ENCODE measurements around the gene MYO5B. TPM values are rescaled to one million over a fixed set of nuclear protein-coding genes. Genes with fewer than 3 reads are reported as not detected.

The MYO5B gene
- total RNA-seq, 4 donors from 2014 or later = 58.2 to 102 (median 89.9) TPM

GRCh38 chr18:49876536-49876935 is 318.4 kb downstream of the MYO5B start:
- intact Hi-C loops (cut with DNase I) = no loop called here
- H3K27me3 ChIP-seq = no peaks in the 10 kb centered on the region
- no peak for DNase-seq
- WGBS, 2 donors = 58 to 92% methylated on average over 4 of the region's 4 CpGs
- no peaks in the 10 kb centered on the region for H3K9me3 ChIP-seq
- H3K4me1 ChIP-seq = peaks cover 9 to 13% of the 10 kb centered on the region in 2 donors
- H3K4me3 ChIP-seq (replicated peaks in 1 of 3) = no peak overlapping the region
- TF ChIP-seq POLR2A (IDR thresholded peaks at IDR 0.05) = no peak
- TF ChIP-seq CTCF (IDR thresholded peaks at IDR 0.05) = no peak
- peaks cover 0 to 4% of the 10 kb centered on the region in 2 donors for H3K36me3 ChIP-seq
- H3K27ac ChIP-seq = no peak overlapping the region

GRCh38 chr18:49875783-49876182 is 319.2 kb downstream of the MYO5B start:
- intact Hi-C loops (cut with DNase I) = no loop called here
- Histone ChIP-seq H3K27me3 (no peaks in the 10 kb centered on the region), H3K9me3 (no peaks in the 10 kb centered on the region), H3K27ac (no peak overlapping the region), H3K36me3 (peaks cover 0 to 4% of the 10 kb centered on the region in 2 donors), H3K4me3 (replicated peaks in 1 of 3) (no peak overlapping the region), H3K4me1 (peaks cover 9 to 13% of the 10 kb centered on the region in 2 donors)
- TF ChIP-seq POLR2A (IDR thresholded peaks at IDR 0.05) = no peak
- TF ChIP-seq CTCF (IDR thresholded peaks at IDR 0.05) = no peak
- WGBS, 2 donors = 62 to 89% methylated on average over 1 of the region's 1 CpG
- no peak for DNase-seq

GRCh38 chr18:49875155-49875554 is 319.8 kb downstream of the MYO5B start:
- Histone ChIP-seq H3K27ac (no peak overlapping the region), H3K36me3 (peaks cover 0 to 4% of the 10 kb centered on the region in 2 donors), H3K4me3 (replicated peaks in 1 of 3) (no peak overlapping the region), H3K9me3 (no peaks in the 10 kb centered on the region), H3K27me3 (no peaks in the 10 kb centered on the region), H3K4me1 (peaks cover 9 to 13% of the 10 kb centered on the region in 2 donors)
- intact Hi-C loops (cut with DNase I) = no loop called here
- no peak for TF ChIP-seq CTCF (IDR thresholded peaks at IDR 0.05)
- TF ChIP-seq POLR2A (IDR thresholded peaks at IDR 0.05) = no peak
- no peak for DNase-seq
- 89 to 95% methylated on average over 3 of the region's 3 CpGs for WGBS, 2 donors

GRCh38 chr18:49874238-49874637 is 320.7 kb downstream of the MYO5B start:
- no peak overlapping the region for H3K27ac ChIP-seq

GRCh38 chr18:49869354-49869753 is 325.6 kb downstream of the MYO5B start:
- no peak for DNase-seq
- no peaks in the 10 kb centered on the region for H3K4me1 ChIP-seq
- H3K36me3 ChIP-seq = no peaks in the 10 kb centered on the region
- no peaks in the 10 kb centered on the region for H3K27me3 ChIP-seq
- H3K27ac ChIP-seq = no peak overlapping the region
- WGBS, 2 donors = 77 to 98% methylated on average over 6 of the region's 6 CpGs
- no peak overlapping the region for H3K4me3 ChIP-seq (replicated peaks in 1 of 3)
- no peaks in the 10 kb centered on the region for H3K9me3 ChIP-seq
- intact Hi-C loops (cut with DNase I) = no loop called here
- TF ChIP-seq POLR2A (IDR thresholded peaks at IDR 0.05) = no peak
- no peak for TF ChIP-seq CTCF (IDR thresholded peaks at IDR 0.05)

More at GRCh38 chr18:49874238-49874637, 320.7 kb downstream of the MYO5B start:
- intact Hi-C loops (cut with DNase I) = no loop called here
- Histone ChIP-seq H3K9me3 (no peaks in the 10 kb centered on the region), H3K4me1 (peaks cover 9 to 13% of the 10 kb centered on the region in 2 donors), H3K4me3 (replicated peaks in 1 of 3) (no peak overlapping the region), H3K36me3 (peaks cover 0 to 4% of the 10 kb centered on the region in 2 donors), H3K27me3 (no peaks in the 10 kb centered on the region)
- DNase-seq = no peak
- 91 to 95% methylated on average over 2 of the region's 2 CpGs for WGBS, 2 donors
- TF ChIP-seq POLR2A (IDR thresholded peaks at IDR 0.05) (no peak), CTCF (IDR thresholded peaks at IDR 0.05) (no peak)

Data from thyroid gland (tissue), 4 donors.